HG03521 (cell line): Measurements from ENCODE around the gene CCDC93.

ENCODE experiments used
- ATAC-seq: cut with Tn5 transposase; IDR thresholded peaks from one replicate; pipeline ENCODE4 v1.9.1; 2021; ENCODE audit warnings: mild to moderate bottlenecking, moderate library complexity; ENCODE audit not compliant: unreplicated experiment

The CCDC93 gene

GRCh38 chr2:117994729-117995128, 19.1 kb downstream of the CCDC93 start:
- ATAC-seq, result no peak

- no peak for ATAC-seq
These were observed 23.9 kb downstream of the CCDC93 start for GRCh38 chr2:117989854-117990438.

GRCh38 chr2:117987121-117987520, 26.7 kb downstream of the CCDC93 start:
- ATAC-seq, result no peak

- ATAC-seq, result no peak
These were observed 28.8 kb downstream of the CCDC93 start for GRCh38 chr2:117985092-117985491.

GRCh38 chr2:117984208-117984607, 29.7 kb downstream of the CCDC93 start:
- ATAC-seq, result no peak

GRCh38 chr2:117983040-117983439, 30.8 kb downstream of the CCDC93 start:
- no peak for ATAC-seq

- no peak for ATAC-seq
These were observed 31.4 kb downstream of the CCDC93 start for GRCh38 chr2:117982376-117983033.

- no peak for ATAC-seq
These were observed 32.1 kb downstream of the CCDC93 start for GRCh38 chr2:117981810-117982209.

GRCh38 chr2:117980783-117981676, 32.8 kb downstream of the CCDC93 start:
- no peak for ATAC-seq

GRCh38 chr2:117979911-117980701, 33.8 kb downstream of the CCDC93 start:
- no peak for ATAC-seq

GRCh38 chr2:117977696-117978095, 36.2 kb downstream of the CCDC93 start:
- ATAC-seq, result no peak

- ATAC-seq, result no peak
These were observed 37.3 kb downstream of the CCDC93 start for GRCh38 chr2:117976581-117976980.

- no peak for ATAC-seq
These were observed 40.3 kb downstream of the CCDC93 start for GRCh38 chr2:117973498-117974082.

GRCh38 chr2:117972476-117973123, 41.3 kb downstream of the CCDC93 start:
- no peak for ATAC-seq

- ATAC-seq, result no peak
These were observed 45.1 kb downstream of the CCDC93 start for GRCh38 chr2:117968722-117969121.

- ATAC-seq, result no peak
These were observed 45.7 kb downstream of the CCDC93 start for GRCh38 chr2:117967977-117968718.

- no peak for ATAC-seq
These were observed 50.4 kb downstream of the CCDC93 start for GRCh38 chr2:117963446-117963845.

- ATAC-seq, result no peak
These were observed 52.7 kb downstream of the CCDC93 start for GRCh38 chr2:117961201-117961600.

GRCh38 chr2:117960231-117960630, 53.6 kb downstream of the CCDC93 start:
- no peak for ATAC-seq
